Measurements from ENCODE around the gene CHMP4A.

CHMP4A gene

DNA sequence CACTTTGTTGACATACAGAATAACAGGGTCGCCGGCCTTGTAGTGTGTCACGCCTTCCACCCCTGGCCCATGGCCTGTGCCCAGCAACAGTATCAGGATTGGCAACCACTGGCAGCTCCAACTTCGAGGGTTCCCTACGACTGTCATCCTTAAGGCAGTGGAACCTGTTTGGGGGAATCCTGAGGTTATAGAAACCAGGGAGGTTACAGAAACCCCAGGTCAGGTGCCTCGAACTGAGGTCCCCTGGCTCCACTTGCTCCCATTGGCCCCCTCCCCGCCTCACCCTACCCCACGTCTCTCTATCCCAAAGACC lies 18.5 kb downstream of the CHMP4A start:
- DNase-seq = no peak

DNA sequence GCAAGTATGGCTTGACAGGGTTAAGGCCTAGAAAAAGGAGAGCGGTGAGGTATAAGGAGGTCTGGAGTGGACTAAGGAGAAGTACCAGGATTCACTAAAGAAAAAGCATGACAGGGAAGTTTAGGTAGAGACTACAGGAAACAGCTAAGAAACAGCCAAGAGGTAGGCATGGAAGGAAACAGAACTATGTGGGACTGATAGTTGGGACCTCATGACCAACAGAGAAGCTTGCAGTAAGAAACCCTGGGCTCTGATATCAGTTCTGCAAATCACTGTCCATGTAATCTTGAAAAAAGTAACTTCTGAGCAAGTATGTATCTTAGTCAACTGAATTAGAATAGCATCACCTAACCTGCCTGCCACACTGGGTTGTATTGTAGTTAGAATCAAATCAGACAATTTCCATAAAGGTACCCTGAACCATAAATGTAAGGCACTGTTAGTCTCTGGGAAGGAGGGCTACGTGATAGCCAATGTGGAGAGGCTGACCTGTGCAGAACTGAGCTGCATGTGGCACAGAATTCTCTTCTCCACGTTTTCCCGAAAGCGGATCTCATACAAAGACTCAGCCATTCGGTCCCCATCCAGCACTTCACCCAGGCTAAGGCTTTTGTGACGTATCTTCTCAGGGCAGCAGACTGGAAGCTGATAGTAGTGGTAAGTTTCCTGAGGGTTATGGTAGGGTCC lies 19.0 kb downstream of the CHMP4A start:
- DNase-seq = no peak

DNA sequence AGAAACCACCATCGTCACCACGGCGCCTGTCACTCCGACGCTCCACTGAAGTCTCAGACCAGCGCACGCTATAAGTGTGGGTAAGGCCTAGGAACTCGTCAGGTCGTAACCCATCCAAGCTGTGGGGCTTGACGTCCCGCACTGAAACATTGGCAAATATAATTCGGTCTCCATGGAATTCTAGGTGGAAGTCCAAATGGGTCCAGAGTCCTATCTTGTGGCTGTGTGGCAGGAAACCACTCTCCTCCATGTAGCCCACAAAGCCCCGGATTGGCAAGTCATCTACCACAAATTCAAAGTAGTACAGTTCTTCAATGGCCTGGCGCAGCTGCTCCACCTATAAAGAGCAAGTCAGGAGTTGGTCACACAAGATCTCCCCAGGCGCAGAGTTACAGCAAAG lies 20.4 kb downstream of the CHMP4A start:
- no peak for DNase-seq

DNA sequence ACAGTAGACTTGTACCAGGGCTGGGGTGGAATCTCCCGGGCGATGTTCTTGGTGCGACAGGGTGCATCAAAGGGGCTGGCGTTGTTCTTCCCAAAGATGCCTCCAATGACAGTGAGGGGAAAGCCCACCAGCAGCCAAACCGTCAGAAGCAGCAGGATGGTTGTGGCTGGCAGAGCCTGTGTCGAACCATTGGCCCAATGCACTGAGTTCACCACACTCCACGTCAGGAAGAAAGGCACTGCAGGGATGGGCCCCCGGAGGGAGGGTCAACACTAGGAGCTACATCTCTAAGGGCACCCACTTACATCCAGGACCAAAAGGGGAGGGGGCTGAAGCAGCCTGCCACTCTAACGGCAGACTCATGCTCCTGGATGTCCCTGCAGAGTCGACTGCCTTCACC lies 22.9 kb downstream of the CHMP4A start:
- no peak for DNase-seq

DNA sequence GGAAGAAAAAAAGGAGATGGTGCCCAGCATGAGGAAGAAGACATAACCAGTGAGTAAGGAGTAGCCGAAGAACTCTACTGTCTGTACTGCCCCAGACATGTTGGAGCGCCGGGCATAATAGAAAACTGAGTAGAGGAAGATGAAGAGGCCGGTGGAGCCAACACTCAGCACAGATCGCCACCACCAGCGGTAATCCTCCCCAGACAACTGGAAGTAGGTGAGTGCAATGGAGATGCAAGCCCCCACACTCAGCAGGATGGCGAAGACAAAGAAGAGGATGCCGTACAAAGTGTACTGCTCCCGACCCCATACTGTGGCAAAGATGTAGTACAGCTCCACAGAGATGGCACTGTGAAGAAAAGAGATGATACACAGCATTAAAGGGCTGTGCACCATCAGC lies 23.8 kb downstream of the CHMP4A start:
- DNase-seq = no peak

DNA sequence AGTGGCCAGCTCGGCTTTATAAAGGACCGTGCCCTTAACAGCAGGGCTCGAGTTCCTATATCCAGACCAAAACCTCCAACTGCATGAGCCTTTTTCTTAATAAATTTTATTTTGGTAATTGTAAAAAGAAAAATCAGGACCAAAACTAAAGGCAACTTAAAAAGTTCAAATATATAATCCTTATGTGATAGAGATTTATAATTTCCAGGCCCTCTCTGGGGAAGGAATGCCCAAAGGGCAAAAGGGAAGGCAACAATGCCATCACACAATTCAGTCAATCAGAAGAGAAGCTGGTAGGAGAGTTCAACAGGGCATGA lies 24.3 kb downstream of the CHMP4A start:
- no peak for DNase-seq

DNA sequence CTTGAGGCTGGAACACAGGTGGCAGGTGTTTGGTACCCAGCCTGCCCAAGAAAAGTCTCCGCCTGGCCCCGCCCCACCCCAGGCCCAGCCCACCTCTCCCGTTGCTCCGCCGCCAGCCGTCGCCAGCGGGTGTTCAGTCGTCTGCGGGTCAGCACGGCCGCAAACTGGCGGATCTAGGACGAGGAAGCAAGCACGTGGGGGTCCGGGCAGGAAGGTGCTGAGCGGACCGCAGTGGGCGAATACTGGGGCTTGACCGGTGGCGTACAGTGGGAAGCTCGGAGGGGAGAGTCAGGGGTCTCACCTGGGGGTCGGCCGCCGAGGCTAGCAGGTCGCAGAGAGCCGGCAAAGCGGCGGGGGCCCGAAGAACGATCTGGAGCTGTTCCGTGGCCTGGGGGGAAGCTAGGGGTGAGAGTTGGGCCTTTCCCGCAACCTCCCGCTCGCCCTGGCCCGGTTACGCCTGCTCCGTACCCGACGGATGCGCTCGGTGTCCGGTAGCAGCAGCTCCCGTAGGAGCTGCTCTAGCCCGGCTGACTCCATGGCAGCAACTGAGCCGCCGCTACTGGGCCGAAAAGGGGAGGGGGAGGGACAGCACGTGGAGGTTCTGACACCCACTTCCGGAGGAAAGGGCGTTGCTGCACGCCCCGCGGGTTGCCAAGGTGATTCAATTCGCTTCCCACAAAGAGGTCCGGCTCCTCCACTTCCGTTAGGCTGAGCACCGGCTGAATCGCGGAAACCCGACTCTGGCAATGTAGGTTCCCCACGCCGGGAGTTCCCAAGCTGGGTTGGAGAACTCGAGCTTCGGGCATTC lies 24.8 kb downstream of the CHMP4A start, which contains the start of gene IPO4:
TSS of gene IPO4 (minus strand) at position 566 of the 808 bp plus-strand sequence. CDS start at position 537, 29 bp downstream.
- peak; percentile 96 for DNase-seq

DNA sequence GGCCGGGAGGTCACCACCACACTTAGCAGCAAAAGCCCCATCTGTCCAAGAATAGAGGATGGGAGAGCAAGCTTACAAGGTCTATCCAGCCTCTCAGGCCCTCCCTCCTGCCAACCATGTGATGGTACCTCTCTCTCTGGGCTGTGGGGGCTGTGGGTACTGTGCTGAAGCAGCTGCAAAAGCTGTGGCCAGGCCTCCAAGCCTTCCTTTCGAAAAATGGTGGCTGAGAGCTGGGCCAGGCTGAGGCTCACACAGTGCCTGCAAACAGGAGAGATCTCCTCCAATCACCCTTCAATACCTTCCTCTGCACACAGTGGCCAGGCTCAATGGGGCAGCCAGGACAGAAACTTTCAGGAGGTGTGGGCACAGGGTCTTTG lies 25.8 kb downstream of the CHMP4A start:
- no peak for DNase-seq

DNA sequence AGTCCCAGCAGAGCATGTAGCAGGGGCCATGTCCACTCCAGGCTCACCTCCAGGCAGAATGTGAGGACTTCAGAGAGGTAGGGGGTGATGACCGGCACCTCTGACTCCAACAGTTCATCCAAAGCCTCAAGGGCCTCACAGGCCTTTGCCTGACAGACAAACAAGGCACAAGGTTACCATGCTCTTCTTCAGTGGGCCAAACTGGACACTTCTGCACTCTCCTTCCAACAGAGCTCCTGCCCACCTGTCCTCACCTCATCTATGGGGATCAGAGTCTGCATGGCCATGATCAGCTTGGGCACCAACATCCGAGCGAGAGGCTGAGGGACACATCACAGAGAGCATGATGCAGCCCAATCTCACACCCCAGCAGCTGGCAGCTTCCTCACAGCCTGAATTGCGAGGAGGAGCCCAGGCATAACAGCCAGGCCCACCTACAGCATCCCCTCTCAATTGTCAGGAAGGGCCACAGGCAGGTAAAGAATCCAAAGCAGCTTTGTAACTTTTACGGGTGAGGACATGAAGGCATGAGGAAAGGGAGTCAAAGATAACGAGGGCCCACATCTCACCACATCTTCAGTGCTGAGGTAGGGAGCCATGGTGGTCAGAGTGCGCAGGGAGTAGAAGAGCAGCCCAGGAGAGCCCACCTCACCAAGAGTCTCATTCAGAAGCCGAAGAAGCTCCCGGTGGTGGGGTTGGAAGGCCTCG lies 26.3 kb downstream of the CHMP4A start:
- DNase-seq = no peak

DNA sequence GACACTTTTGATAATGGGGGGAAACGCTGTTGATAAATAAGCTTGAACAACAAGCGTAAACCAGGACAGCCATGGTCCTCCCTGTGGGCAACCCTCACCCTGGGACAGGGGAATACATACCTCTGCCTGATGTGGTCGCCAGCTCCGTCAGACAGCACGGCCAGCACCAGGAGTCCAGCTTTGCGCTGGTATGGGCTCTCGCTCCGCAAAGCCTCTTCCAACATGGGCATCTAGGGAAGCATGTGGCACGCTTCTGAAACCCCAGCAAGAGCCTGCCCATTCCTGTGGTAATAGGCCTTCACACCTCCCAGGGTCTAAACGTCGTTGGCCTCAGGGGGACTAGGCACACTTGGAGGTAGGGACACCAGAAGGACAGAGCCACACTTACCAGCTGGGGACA lies 27.5 kb downstream of the CHMP4A start:
- no peak for DNase-seq

DNA sequence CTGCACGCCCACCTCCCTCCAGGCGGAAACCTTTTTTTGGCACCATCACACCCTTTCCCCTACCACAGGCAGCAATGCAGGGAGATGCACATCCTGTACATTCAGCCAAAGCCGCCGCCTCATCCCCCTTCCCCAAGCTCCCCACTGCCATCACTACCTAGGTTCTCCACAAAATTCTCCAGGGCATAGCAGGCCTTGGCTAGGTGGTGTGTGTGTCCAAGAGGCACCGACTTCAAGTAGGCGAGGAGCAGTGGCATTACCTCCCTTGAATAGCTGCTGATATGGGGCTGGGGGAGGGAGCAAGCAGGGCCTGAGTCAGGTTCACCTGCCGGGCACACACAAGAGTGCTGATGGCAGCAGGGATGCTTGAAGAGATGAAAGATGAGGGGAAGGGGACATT lies 28.3 kb downstream of the CHMP4A start:
- DNase-seq = no peak

DNA sequence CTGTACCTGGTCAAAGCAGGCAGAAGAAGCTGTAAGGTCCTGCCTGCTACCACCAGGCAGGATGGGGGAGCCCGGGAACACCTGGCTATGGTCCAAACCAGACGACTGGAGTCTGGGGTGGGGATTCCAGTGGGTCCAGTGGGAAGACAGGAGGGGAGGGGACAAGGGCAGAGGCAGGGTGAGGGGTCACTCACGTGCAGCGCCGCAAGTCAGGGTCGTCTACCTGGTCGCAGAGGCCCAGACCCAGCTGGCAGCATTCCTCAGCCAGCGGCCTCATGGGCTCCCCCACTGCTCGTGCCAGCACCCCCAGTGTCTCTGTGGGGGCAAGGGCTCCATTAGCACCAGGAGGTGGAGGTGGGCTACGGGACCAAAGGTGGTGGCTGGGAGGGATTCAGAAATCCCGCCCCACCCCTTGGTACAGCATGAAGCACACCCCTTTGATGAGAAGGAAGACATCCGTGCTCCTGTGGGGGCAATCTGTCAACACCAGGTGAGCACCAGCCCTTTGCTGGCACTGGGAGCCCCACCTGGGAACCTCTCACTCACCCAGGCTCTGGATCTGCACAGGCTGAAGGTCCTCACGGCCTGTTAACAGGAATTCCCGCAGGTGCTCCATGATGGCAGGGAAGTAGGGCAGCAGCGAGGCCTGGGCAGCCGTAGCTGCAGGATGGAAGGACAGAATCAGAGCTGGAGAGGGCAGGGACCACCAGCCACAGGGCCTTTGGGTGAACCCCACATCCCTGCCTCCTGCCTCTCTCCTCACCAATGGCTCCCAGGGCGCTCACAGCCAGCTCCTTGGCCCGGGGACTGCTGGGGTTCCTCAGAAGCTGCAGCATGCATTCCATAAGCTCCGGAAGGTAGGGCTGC lies 29.0 kb downstream of the CHMP4A start:
- no peak for DNase-seq

DNA sequence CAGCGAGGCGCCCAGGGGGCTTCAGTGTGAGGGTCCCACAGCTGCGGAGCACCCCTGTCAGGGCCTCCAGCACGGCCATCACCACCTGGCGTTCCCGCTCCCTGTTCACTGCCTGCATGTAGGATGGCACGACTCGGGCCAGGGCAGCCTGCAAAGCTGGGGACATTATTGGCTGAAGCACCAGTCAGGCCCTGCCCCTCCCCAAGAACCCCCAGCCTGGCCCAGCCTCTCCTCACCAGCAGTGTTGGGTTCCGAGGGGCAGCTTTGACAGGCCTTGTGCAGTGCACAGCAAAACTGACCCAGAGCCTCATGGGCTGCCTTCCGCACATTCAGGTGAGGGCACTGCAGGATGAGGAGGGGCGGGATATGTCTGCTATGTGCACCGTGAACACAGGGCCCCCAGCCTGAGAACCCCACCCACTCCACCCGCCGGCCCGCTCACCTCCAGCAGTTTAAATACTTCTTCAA lies 30.2 kb downstream of the CHMP4A start:
- no peak for DNase-seq

DNA sequence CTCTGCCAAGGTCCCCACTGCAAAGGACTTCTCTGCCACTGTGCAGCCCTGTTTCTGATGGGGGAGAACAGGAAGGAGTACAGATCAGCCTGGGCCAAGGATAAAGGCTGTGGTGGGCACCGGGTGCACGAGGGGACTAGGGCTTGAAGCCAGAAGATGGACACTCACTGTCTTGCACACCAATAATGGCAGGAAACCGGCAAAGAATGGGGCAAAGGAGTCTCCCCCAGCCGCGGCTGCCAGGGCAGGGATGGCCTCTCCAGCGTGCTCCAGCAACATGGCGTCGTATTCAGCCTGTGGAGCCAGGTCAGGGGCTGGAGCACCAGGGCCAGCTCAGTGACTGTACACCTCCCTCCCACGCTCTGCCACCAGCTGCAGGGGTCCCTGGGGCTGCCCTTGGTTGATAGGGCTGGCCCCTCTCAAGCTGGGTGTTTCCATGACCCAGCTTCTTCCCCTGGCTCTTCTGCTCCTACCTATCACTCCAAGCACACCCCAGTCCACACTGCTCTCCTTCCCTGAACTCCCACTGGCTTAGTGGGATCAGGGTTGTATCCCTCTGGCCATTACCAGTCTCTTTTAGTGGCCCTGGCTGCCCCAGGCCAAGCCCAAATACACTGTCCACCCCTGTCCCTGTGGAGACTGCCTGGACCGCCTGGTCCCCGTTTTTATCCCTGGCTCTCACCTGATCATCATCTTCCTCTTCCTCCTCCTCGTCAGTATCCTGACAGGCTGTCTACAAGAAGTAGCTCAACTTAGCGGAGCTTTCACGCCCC lies 31.0 kb downstream of the CHMP4A start:
- DNase-seq = no peak

DNA sequence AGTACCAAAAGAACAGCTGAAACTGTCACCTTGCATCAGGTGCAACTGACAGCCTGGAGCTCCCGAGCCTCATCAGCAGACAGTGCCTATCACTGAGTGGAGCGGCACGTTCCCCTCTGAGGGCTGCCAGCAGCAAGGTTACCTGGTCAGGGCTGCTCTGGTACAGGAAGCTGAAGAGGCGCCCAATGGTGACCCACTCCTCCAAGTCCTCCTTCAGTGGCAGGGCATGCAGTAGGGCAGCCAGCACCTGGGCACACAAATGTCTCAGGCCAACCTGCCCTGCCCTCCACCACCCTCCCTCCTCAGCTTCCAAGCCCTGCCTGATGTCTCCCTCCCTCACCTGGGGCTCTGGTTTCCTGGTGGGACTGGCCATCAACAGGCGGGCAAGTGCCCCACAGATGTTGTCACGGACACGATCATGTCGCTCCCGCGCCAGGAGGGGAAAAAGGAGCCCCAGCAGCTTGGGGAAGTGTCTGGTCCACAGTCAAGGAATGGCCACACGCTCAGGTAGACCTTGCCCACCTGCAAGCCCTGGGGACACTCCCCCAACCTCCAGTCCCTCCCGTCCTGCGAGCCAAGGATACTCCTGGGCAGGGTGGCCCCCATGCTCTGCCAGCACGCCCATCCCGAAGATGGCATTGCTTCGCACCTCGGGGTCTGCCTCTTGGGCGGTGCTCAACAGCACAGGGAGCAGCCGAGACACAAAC lies 31.8 kb downstream of the CHMP4A start:
- no peak for DNase-seq

DNA sequence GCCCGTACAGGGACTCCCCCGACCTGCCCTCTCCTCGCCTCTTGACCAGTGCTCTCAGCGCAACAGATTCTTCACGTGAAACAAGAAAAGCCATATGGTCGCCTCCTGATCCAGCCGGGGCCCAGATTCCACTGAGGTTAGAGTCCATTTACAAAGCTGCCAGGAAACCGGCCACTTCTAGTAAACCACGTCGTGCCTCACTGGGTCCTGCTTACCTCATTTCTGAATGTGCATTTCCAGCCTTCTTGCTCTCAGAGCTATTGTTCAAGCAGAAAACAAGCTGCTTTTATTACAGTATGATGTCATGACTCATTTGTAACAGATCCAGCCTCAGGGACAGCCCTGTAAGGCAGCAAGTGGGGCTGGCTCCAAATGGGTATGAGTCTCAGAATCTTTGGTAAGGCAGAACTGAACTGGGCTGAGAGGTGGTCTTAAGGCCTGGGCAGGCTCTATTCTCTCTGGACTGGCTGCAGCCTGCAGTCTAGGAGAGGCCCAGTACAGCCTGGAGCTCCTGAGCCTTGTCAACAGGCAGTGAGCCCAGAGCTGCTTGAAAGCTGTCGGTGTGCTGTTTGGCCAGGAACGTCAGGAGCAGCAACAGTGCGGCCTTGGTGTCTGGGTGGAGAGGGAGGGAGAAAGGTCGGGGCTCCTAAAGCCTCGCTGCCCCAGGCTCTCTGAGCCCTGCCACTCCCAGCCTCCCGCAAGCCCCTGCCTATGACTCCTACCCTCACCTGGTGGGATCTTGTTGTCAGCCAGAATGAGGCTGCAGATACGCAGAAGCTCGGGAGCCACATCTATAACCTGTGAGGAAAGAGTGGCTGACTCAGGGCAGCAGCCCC lies 33.1 kb downstream of the CHMP4A start:
- no peak for DNase-seq

DNA sequence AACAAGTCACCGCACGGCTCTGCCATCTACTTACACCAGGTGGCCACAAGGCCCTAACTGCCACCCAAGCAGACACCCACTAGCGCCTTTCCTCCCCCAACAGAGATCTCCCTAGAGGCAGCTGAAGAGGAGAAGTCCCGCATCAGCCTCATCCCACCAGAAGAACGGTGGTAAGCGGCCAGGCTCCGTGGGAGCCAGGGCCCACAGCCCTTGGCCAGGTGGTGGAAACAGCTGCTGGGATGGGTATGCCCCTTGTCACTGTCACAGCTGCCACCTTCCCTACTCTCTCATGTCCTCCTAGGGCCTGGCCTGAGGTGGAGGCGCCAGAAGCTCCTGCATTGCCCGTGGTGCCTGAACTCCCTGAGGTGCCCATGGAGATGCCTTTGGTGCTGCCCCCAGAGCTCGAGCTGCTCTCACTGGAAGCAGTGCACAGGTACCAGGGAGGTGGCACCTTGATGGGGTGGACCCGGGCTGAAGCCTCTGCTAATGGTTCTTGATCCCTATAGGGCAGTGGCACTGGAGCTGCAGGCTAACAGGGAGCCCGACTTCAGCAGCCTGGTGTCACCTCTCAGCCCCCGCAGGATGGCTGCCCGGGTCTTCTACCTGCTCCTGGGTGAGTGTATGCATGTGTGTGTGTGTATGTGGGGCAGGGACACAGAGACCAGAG lies 33.9 kb downstream of the CHMP4A start:
- no peak for DNase-seq

DNA sequence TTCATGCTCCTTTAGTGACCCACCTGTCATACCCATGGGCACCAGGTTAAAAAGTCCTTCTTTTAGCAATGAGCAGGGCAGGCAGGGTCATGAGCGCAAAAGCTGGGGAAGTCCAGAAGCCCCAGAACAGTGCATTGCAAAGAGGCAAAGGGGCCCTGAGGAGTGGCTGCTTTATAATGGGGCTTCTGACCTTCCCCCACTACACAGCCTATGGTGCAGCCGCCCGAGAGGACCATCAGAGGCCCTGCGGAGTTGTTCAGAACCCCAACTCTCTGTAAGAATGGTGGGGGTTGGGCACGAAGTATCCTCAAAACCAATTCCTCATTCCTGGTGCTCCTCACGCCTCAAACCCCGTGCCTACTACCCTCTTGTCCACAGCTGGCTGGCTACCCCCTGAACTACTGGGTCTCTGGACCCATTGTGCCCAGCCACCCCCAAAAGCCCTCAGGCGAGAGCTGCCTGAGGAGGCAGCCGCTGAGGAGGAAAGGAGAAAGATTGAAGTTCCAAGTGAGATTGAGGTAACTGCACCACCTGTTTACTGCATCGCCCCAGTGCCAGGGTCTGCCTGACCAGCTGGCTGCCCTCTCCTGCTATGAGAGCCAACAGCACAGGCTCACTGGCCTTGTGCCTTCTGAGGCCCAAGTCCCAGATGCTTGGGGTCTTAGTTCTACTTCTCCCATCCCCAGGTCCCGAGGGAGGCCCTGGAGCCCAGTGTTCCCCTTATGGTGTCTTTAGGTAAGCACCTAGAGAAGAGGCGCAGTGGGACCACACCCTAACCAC lies 34.7 kb downstream of the CHMP4A start:
- DNase-seq = no peak

DNA sequence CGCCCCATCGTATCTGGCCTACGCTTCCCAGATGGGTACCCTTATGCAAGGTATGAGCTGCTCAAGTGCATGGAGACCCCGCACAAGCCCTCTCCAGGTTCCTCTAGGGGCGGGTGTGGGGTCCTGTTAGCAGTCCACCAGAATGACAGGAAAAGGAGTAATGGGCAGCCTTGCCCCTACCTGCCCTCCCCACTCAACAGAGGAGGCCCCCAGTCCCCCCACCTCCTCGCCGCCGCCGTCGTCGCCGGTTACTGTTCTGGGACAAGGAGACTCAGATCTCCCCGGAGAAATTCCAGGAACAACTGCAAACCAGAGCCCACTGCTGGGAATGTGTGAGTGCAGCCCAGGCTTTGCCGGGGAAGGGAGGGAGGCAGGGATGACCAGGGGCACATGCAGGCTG lies 35.4 kb downstream of the CHMP4A start:
- DNase-seq = no peak
